Suprapubic skin (tissue), 3 donors: ENCODE results near the gene ABCA4.

ENCODE experiments used
- CTCF ChIP-seq, 2 donors: fragments of 200-600 bp in 1 of 2; fragments of 450-650 bp in 1 of 2; sonication (generic) in 1 of 2; IDR thresholded peaks; one replicate each; pipeline ENCODE4 v1.5.1; 2016 to 2019; ENCODE audit warnings: antibody characterized with exemption in 2 of 2, mild to moderate bottlenecking in 1 of 2, moderate library complexity in 1 of 2
- POLR2A ChIP-seq, 2 donors: fragments of 450-650 bp; IDR thresholded peaks; one replicate each; pipeline ENCODE4 v1.6.1; 2017; ENCODE audit warnings: antibody characterized with exemption in 2 of 2, mild to moderate bottlenecking in 2 of 2, moderate library complexity in 2 of 2

GRCh38 chr1:94004924-94005323 is 116.0 kb downstream of the ABCA4 start:
- TF ChIP-seq POLR2A (IDR thresholded peaks at IDR 0.05) (no peak), CTCF (IDR thresholded peaks at IDR 0.05) (no peak)
